SIG-M5 (cell line): ENCODE measurements around the gene SEC61B.
"Not testable (repeated sequence)": the region's sequence is repeated elsewhere in the genome, so short reads cannot be mapped to it uniquely, and the experiment has no call there.

Experiments
- DNase-seq: peaks from one replicate; lab custom pipeline; 2025; lab: John Stamatoyannopoulos, UW

SEC61B gene

GRCh38 chr9:99192786-99193465 is 29.2 kb upstream of the SEC61B start:
- DNase-seq, result no peak

- no peak for DNase-seq
Observed at GRCh38 chr9:99193466-99193821, 28.6 kb upstream of the SEC61B start.

- DNase-seq, result not testable (repeated sequence)
Observed at GRCh38 chr9:99196484-99196883, 25.6 kb upstream of the SEC61B start.

- DNase-seq, result no peak
Observed at GRCh38 chr9:99197124-99197630, 24.9 kb upstream of the SEC61B start.

GRCh38 chr9:99197987-99198386 is 24.1 kb upstream of the SEC61B start:
- DNase-seq, result no peak

GRCh38 chr9:99199938-99200539 is 22.0 kb upstream of the SEC61B start:
- DNase-seq, result no peak

GRCh38 chr9:99201603-99202002 is 20.5 kb upstream of the SEC61B start:
- no peak for DNase-seq

- no peak for DNase-seq
Observed at GRCh38 chr9:99210572-99210971, 11.5 kb upstream of the SEC61B start.

- no peak for DNase-seq
Observed at GRCh38 chr9:99211746-99212145, 10.3 kb upstream of the SEC61B start.

GRCh38 chr9:99213197-99213596 is 8.9 kb upstream of the SEC61B start:
- DNase-seq, result no peak

GRCh38 chr9:99216073-99216472 is 6.0 kb upstream of the SEC61B start:
- DNase-seq, result no peak

- DNase-seq, result no peak
Observed at GRCh38 chr9:99220011-99220410, 2.1 kb upstream of the SEC61B start.

GRCh38 chr9:99221266-99221620 is 839 bp upstream of the SEC61B start:
- DNase-seq, result no peak

GRCh38 chr9:99222416-99223270 is 561 bp downstream of the SEC61B start:
- DNase-seq, result no peak

GRCh38 chr9:99224445-99224844 is 2.4 kb downstream of the SEC61B start:
- DNase-seq, result no peak

GRCh38 chr9:99226054-99226453 is 4.0 kb downstream of the SEC61B start:
- DNase-seq, result no peak

- no peak for DNase-seq
Observed at GRCh38 chr9:99230206-99230605, 8.1 kb downstream of the SEC61B start.

GRCh38 chr9:99231711-99232110 is 9.6 kb downstream of the SEC61B start:
- no peak for DNase-seq

GRCh38 chr9:99234618-99235017 is 12.5 kb downstream of the SEC61B start:
- DNase-seq, result no peak

GRCh38 chr9:99235069-99235468 is 13.0 kb downstream of the SEC61B start:
- no peak for DNase-seq

GRCh38 chr9:99235926-99236634 is 14.0 kb downstream of the SEC61B start:
- no peak for DNase-seq

- no peak for DNase-seq
Observed at GRCh38 chr9:99237356-99237755, 15.3 kb downstream of the SEC61B start.
